IMR-90 (cell line): ENCODE measurements around the gene FOXR1. TPM values are rescaled to one million over a fixed set of nuclear protein-coding genes. Genes with fewer than 3 reads are reported as not detected.

Experiments
- ATAC-seq: fragments of 200-7000 bp; cut with Tn5 transposase; 2 replicates; pipeline ENCODE4 v1.9.1; 2020; ENCODE audit warnings: low read depth, mild to moderate bottlenecking, moderate library complexity
- BruUV-seq: library from RNA; stranded (reverse); fragments of 400-500 nt; replicated peaks from 2 replicates; lab custom pipeline; 2021; lab: Mats Ljungman, UMichigan
- CTCF ChIA-PET: fragments of 300-600 bp; formaldehyde crosslinking; extraction: SDS; loops from one replicate; lab custom pipeline; 2021; ENCODE audit warnings: antibody characterized with exemption; lab: Yijun Ruan, JAX
- POLR2A ChIA-PET: fragments of 300-600 bp; sonication (Branson Sonifier 250); formaldehyde crosslinking; loops from one replicate; lab custom pipeline; 2022; ENCODE audit warnings: antibody characterized with exemption; ENCODE audit not compliant: unreplicated experiment; lab: Charles Lee
- DNase-seq: peaks from one replicate; pipeline ENCODE4 v3.0.0; 2013
- H2AFZ ChIP-seq: replicated peaks from 2 replicates; pipeline ENCODE3; 2013; ENCODE audit warnings: low read length, mild to moderate bottlenecking; ENCODE audit not compliant: poor library complexity
- H2AK5ac ChIP-seq: 2 replicates; pipeline ENCODE4 v1.6.1; 2013; ENCODE audit warnings: low read depth, low read length, inconsistent platforms
- H2AK9ac ChIP-seq: replicated peaks from 2 replicates; pipeline ENCODE3; 2013; ENCODE audit warnings: mild to moderate bottlenecking, low read depth, low read length, moderate library complexity; ENCODE audit not compliant: poor library complexity
- H2BK120ac ChIP-seq: 2 replicates; pipeline ENCODE4 v1.6.1; 2013; ENCODE audit warnings: low read depth, low read length, inconsistent platforms
- H2BK15ac ChIP-seq: 3 replicates; pipeline ENCODE4 v1.6.1; 2013; ENCODE audit warnings: low read depth, low read length, inconsistent platforms
- H2BK20ac ChIP-seq: 2 replicates; pipeline ENCODE4 v1.6.1; 2013; ENCODE audit warnings: low read depth, mild to moderate bottlenecking, inconsistent platforms, low read length, moderate library complexity
- H2BK5ac ChIP-seq: 2 replicates; pipeline ENCODE4 v1.6.1; 2013; ENCODE audit warnings: mild to moderate bottlenecking, low read depth, low read length, inconsistent platforms; ENCODE audit not compliant: poor library complexity, severe bottlenecking
- H3K14ac ChIP-seq: replicated peaks from 2 replicates; pipeline ENCODE4 v1.6.1; 2013; ENCODE audit warnings: low read depth, low read length, inconsistent platforms
- H3K18ac ChIP-seq: 2 replicates; pipeline ENCODE4 v1.6.1; 2013; ENCODE audit warnings: low read depth, low read length, control low read depth
- H3K23ac ChIP-seq: 2 replicates; pipeline ENCODE4 v1.6.1; 2013; ENCODE audit warnings: low read depth, low read length, inconsistent platforms
- H3K27ac ChIP-seq: 2 replicates; pipeline ENCODE4 v1.5.1; 2013; ENCODE audit warnings: mild to moderate bottlenecking, control low read depth, low read length; ENCODE audit not compliant: insufficient read depth
- H3K27me3 ChIP-seq: 2 replicates; pipeline ENCODE4 v1.6.1; 2013; ENCODE audit warnings: low read length; ENCODE audit not compliant: control insufficient read depth, insufficient read depth
- H3K36me3 ChIP-seq: 2 replicates; pipeline ENCODE4 v1.6.1; 2013; ENCODE audit warnings: low read length, mixed read lengths; ENCODE audit not compliant: control insufficient read depth, insufficient read depth
- H3K4ac ChIP-seq: 2 replicates; pipeline ENCODE4 v1.6.1; 2013; ENCODE audit warnings: low read depth, low read length, inconsistent platforms
- H3K4me1 ChIP-seq: 2 replicates; pipeline ENCODE4 v1.6.1; 2013; ENCODE audit warnings: low read length, mixed read lengths; ENCODE audit not compliant: control insufficient read depth, insufficient read depth
- H3K4me2 ChIP-seq: 2 replicates; pipeline ENCODE4 v1.6.1; 2013; ENCODE audit warnings: low read depth, mild to moderate bottlenecking, control low read depth, low read length, moderate library complexity
- H3K4me3 ChIP-seq: 2 replicates; pipeline ENCODE4 v1.5.1; 2013; ENCODE audit warnings: low read depth, mild to moderate bottlenecking, control low read depth, low read length, moderate library complexity; ENCODE audit not compliant: insufficient read depth
- H3K56ac ChIP-seq: 2 replicates; pipeline ENCODE4 v1.6.1; 2013; ENCODE audit warnings: low read length, inconsistent platforms; ENCODE audit not compliant: insufficient read depth; ENCODE audit errors: extremely low read depth
- H3K79me1 ChIP-seq, 2 experiments: 2 replicates each; pipeline ENCODE4 v1.6.1; 2013; ENCODE audit warnings: low read length in 2 of 2, inconsistent platforms in 1 of 2, low read depth in 1 of 2
- H3K9ac ChIP-seq: 2 replicates; pipeline ENCODE4 v1.6.1; 2013; ENCODE audit warnings: low read depth, low read length, control low read depth
- H3K9me1 ChIP-seq: 2 replicates; pipeline ENCODE4 v1.6.1; 2013; ENCODE audit warnings: low read length, inconsistent platforms; ENCODE audit not compliant: insufficient read depth
- H3K9me3 ChIP-seq: 2 replicates; pipeline ENCODE4 v1.6.1; 2013; ENCODE audit warnings: low read length; ENCODE audit not compliant: control insufficient read depth, insufficient read depth
- H4K20me1 ChIP-seq: 2 replicates; pipeline ENCODE4 v1.6.1; 2013; ENCODE audit warnings: low read length, inconsistent platforms; ENCODE audit not compliant: insufficient read depth
- H4K5ac ChIP-seq: 2 replicates; pipeline ENCODE4 v1.6.1; 2013; ENCODE audit warnings: mild to moderate bottlenecking, low read depth, low read length, control low read depth
- H4K8ac ChIP-seq, 2 experiments: 2 replicates each; pipeline ENCODE4 v1.6.1; 2013; ENCODE audit warnings: low read depth in 2 of 2, low read length in 2 of 2, control low read depth in 1 of 2, inconsistent platforms in 1 of 2
- H4K91ac ChIP-seq: 2 replicates; pipeline ENCODE4 v1.6.1; 2013; ENCODE audit warnings: low read depth, low read length, inconsistent platforms; ENCODE audit not compliant: insufficient read depth
- MAZ ChIP-seq: IDR thresholded peaks from 2 replicates; pipeline ENCODE4 v1.6.1; 2012; ENCODE audit warnings: low read depth, mild to moderate bottlenecking, low read length, improper control_type of control experiment, moderate library complexity, borderline replicate concordance
- MXI1 ChIP-seq: IDR thresholded peaks from 2 replicates; pipeline ENCODE4 v1.6.1; 2012; ENCODE audit warnings: low read depth, mild to moderate bottlenecking, low read length, moderate library complexity, borderline replicate concordance
- POLR2A ChIP-seq: IDR thresholded peaks from 2 replicates; pipeline ENCODE4 v1.6.1; 2012; ENCODE audit warnings: mild to moderate bottlenecking, low read depth, low read length
- RCOR1 ChIP-seq: IDR thresholded peaks from 2 replicates; pipeline ENCODE4 v1.6.1; 2012; ENCODE audit warnings: mild to moderate bottlenecking, low read length, improper control_type of control experiment; ENCODE audit not compliant: insufficient replicate concordance
- WGBS, 2 experiments: methylation state at CpG; one replicate each; pipeline versions ENCODE4 v1.1.5 to v1.1.7; 2013; ENCODE audit warnings: missing lambda C conversion rate in 2 of 2; ENCODE audit not compliant: insufficient read length in 1 of 2; ENCODE audit errors: extremely low coverage in 2 of 2; 5-methylcytosine and 5-hydroxymethylcytosine counted together
- dilution Hi-C: fragments of 300-500 bp; cut with HindIII; formaldehyde crosslinking; loops from one replicate; pipeline ENCODE4 v1.14.3; 2018; ENCODE audit warnings: low sequenced_read_pairs; ENCODE audit not compliant: unreplicated experiment
- in situ Hi-C: fragments of 300-500 bp; cut with MboI; formaldehyde crosslinking; loops from 3 replicates; pipeline ENCODE4 v1.14.3; 2019; ENCODE audit warnings: low sequenced_read_pairs, inconsistent platforms, mixed read lengths
- intact Hi-C: fragments of 100-400 bp; cut with micrococcal nuclease; formaldehyde crosslinking; loops from 2 replicates; pipeline ENCODE4 v1.10.0; 2022
- polyA plus RNA-seq, 3 experiments: library from polyadenylated mRNA; depleted of rRNA; stranded (reverse); fragments of >200 nt; gene quantifications; 2 replicates each; pipeline ENCODE4 v1.2.3, GENCODE V29; 2012; ENCODE audit warnings: low replicate concordance in 1 of 3
- total RNA-seq: library from RNA; depleted of rRNA; stranded (reverse); fragments of >200 nt; gene quantifications from 2 replicates; pipeline ENCODE4 v1.2.3, GENCODE V29; 2012

The FOXR1 gene
- total and polyA plus RNA-seq, 2 of the 4 experiments (the other 2 are of a cell fraction), result not detected

GRCh38 chr11:118961189-118961588, 10.4 kb upstream of the FOXR1 start:
- no peak overlapping the region for H3K56ac ChIP-seq
- no peak overlapping the region for H3K4ac ChIP-seq
- ATAC-seq (no peak), DNase-seq (no peak)
- no peak overlapping the region for H4K91ac ChIP-seq
- no peak overlapping the region for H3K14ac ChIP-seq
- no peak overlapping the region for H3K23ac ChIP-seq
- no peaks in the 10 kb centered on the region for H3K9me1 ChIP-seq
- dilution Hi-C loops, result no loop called here
- H2AK5ac ChIP-seq, result no peak overlapping the region
- no peaks in the 10 kb centered on the region for H3K36me3 ChIP-seq
- H3K79me1 ChIP-seq, result no peaks in the 10 kb centered on the region
- no peak overlapping the region for H2BK120ac ChIP-seq
- BruUV-seq, result no TSS peak
- WGBS, 2 experiments, result no CpG with 5 or more reads among the region's 5 CpGs
- no peak overlapping the region for H3K18ac ChIP-seq
- TF ChIP-seq RCOR1, result no peak
- TF ChIP-seq MAZ, result no peak
- TF ChIP-seq MXI1, result no peak
- no peak for TF ChIP-seq POLR2A
- no peak overlapping the region for H3K9ac ChIP-seq
- H4K20me1 ChIP-seq, result no peaks in the 10 kb centered on the region
- intact Hi-C loops, result no loop called here
- peaks cover 32% of the 10 kb centered on the region for H3K27me3 ChIP-seq
- no peak overlapping the region for H2BK20ac ChIP-seq
- H3K4me1 ChIP-seq, result no peaks in the 10 kb centered on the region
- H3K4me3 ChIP-seq, result no peak overlapping the region
- H4K5ac ChIP-seq, result no peak overlapping the region
- H3K27ac ChIP-seq, result no peak overlapping the region
- H3K9me3 ChIP-seq, result no peaks in the 10 kb centered on the region
- ChIA-PET CTCF (no interaction called here), POLR2A (no interaction called here)
- no peak overlapping the region for H3K4me2 ChIP-seq
- H4K8ac ChIP-seq, result no peak overlapping the region
- H2AFZ ChIP-seq, result no peak overlapping the region
- in situ Hi-C loops, result no loop called here
- no peak overlapping the region for H2BK5ac ChIP-seq
- no peak overlapping the region for H2BK15ac ChIP-seq
- no peak overlapping the region for H2AK9ac ChIP-seq
